GM19452 (cell line): ENCODE measurements around the gene COPB1.

Experiments
- ATAC-seq: cut with Tn5 transposase; IDR thresholded peaks from one replicate; pipeline ENCODE4 v1.9.1; 2021; ENCODE audit not compliant: unreplicated experiment

Gene COPB1

DNA sequence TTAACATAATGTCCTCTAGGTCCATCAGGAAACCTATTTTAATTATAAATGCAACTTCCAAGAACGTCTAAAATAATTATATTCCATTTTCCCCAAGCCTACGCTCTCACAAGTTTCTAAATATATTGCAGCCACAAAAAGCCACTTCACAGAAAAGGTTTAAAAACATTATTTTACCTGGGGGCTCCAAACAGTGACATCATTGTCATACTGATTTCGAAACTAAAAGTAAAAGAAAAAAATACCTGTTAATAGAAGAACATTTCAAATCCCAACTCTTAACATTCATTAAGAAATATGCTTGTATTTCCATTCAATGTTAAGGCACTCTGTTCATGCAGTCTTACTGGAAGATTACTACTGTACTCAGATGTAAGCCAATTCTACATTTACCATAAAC lies 19.2 kb upstream of the COPB1 start:
- no peak for ATAC-seq

DNA sequence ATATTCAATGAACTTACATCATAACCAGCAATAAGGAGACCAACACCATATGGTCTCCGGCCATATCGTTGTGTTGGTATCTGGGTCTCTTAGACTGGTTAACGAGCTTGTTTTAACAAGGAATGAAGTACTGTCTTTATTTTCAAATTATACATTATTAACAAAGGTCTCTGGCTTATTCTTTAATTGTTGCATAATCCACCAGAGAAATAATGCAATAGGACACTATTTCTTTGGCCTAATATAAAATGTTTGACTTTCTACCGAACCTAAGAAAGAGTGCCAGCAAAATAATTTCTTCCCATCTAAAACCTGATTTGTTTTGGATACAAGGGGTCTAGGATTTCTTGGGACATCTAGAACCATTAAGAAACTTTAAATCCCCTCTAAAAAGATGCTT lies 14.2 kb upstream of the COPB1 start:
- no peak for ATAC-seq

GRCh38 chr11:14506532-14506931 lies 6.9 kb upstream of the COPB1 start:
- ATAC-seq, result no peak

DNA sequence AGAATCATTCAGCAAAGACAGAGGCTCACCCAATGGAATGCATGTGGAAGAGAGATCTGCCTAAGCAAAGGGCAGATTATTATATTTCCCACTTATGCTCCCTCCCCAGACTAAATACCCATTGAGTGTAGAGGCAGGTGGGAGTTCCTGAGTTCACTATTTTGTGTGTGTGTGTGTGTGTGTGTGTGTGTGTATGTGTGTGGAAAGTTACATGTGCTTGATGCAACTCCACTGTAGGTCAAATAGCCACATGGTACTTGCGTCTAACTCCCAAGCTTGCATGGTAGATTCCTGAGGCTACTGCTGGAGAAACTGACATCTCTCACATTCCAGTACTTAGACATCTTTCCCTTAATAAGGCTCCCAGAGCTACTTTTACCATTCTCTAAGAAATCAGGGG lies 3.4 kb upstream of the COPB1 start:
- no peak for ATAC-seq

DNA sequence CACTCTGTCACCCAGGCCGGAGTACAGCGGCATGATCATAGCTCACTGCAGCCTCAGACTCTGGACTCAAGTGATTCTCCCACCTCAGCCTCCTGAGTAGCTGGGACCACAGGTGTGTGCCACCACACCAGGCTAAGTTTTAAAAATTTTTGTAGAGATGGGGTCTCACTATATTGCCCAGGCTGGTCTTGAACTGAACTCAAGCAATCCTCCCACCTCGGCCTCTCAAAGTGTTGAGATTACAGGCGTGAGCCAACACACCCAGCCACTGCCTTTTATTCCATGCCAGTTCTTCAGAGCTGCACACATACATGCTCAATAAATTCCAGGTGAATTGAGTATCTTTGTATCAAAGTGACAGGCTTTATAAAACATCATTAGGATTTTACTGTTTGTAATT lies 2.4 kb upstream of the COPB1 start:
- ATAC-seq, result no peak

- ATAC-seq, result peak; percentile 45
Measured at GRCh38 chr11:14500181-14500651, 605 bp upstream of the COPB1 start.

DNA sequence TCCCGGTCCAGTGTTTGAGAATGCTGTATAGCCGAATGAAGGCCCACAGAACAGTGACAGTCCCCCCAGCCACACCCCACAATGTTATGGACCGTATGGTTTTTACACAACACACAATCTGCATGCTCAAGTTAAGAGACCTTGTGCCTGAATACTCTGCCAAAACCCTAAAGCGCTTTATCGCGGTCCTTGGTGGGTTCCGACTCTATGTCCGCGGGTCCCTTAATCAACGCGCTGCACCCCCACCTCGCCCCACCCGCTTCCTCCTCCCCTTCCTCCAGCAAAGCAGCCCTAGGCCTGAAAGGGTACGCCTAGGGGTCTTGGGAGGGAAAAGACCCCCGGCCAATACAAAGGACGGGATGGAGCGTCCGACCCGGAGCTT lies 442 bp downstream of the COPB1 start:
- peak; percentile 3 for ATAC-seq

- ATAC-seq, result no peak
Measured at GRCh38 chr11:14480716-14481115, 18.9 kb downstream of the COPB1 start.

- ATAC-seq, result no peak
Measured at GRCh38 chr11:14471127-14471526, 28.5 kb downstream of the COPB1 start.

DNA sequence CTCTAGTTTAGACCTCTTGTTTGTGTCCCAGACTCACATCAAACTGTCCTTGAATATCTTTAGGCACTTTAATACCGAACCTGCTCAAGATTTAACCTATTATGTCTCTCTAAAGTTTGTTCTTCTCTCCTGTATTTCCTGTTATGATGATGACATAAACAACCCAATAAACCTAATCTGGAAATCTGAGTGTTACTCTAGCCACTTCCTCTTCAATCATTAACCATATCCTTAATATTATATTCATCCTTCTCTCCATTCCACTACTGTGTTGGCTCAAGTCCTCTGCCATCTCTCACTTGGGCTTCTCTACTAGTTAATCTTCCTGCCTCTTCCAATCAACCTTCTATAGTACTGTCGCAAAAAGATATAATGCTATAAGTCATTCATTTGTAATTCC lies 36.0 kb downstream of the COPB1 start:
- no peak for ATAC-seq

GRCh38 chr11:14460147-14460546 lies 39.5 kb downstream of the COPB1 start:
- no peak for ATAC-seq

DNA sequence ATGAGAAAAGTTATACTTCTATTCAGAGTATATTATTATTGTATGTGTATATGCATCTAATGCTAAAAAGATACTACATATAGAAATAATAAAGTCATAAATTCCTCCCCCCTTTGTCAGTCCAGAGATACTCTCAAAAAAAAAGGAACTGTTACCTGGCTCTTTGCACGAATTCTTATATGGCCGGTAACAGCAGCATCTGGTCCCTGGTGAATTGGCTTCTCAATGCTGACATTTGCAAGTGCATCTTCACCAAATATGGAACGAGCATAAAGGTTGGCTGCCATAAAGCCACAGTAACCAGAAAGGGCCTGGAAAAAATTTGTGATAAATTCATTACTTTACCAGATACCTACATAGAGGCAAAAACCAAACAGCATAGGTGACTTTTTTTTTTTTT lies 41.2 kb downstream of the COPB1 start:
- no peak for ATAC-seq

GRCh38 chr11:14455648-14456430 lies 43.8 kb downstream of the COPB1 start:
- ATAC-seq, result no peak

GRCh38 chr11:14454861-14455632 lies 44.6 kb downstream of the COPB1 start:
- ATAC-seq, result no peak

- ATAC-seq, result no peak
Measured at GRCh38 chr11:14451825-14452224, 47.8 kb downstream of the COPB1 start.

DNA sequence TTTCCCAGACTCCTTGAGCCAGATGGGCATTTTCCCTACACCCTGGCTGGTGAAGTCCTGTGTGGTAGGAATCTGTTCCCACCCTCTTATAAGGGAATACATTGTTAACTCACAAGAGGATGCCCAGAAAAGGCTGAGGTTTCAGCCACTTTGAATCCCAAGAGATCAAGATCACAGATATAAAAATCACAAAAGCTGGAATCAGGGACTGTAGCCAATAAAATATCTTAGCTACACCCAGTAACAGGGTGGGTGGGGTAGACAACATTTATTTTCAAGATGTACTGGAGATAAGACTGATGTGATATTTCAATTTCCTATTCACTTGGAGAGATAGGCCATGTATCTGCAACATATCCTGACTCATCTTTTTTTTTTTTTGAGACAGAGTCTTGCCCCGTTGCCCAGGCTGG lies 50.3 kb downstream of the COPB1 start:
- no peak for ATAC-seq

DNA sequence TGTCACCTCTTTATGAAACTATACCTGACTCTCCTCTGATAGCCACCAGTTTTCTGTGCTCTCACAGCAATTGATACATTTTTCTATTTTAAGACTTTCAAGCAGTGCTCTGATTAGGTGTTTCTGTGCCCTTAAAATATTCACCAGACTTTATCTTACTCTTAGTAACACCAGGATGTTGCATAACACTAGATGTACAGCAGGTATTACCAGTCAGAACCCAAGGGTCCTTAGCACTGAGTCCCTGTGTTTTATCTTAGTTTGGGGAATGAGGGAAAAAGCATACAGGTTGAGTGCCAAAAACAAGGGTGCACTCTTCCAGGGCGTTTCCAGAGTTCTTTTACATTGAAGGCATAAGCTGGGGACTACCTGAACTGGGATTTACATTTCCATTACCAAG lies 51.4 kb downstream of the COPB1 start:
- no peak for ATAC-seq

- ATAC-seq, result no peak
Measured at GRCh38 chr11:14446701-14447169, 52.9 kb downstream of the COPB1 start.

DNA sequence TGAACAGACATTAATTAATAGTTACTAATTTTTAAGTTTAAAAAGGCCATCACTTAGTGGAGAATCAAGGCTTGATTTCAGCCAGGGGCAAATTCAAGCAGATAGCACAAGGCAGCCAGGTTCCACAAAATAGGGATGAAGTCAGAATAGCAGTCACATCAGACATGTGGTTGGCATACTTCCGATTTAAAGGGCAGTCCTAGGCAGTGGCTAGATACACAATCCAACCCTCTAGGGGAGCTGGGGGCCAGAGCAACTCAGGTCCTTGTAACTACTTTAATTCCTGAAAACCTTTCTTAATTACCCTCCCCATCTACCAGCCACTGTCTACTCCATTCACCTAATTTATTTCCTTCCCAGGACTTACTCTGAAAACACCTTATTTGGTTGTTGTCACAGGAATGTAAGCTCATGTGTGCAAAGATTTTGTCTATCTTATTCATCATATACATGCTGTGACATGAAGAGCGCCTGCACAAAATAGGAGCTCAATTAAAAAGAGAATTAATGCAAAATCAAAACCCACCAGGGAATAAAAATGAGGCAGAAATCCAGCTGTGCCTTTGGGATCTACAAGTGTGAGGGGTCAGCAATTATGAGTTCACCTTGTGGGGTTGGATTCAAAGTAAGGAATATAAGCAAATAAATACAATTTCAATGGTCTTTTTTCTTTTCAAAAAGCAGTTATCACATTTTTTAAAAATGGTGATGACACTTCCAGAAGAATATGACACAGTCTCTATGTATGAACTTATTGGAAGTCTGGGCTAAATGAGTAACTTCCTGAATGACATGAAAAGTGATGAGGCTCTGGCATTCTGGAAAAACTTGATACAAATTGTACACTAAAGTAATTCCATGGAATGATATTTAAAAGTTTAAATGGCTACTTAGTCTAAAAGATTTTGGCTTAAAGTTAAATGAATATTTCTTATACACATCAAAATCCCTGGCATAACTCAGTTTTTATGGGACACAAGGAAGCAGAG lies 53.8 kb downstream of the COPB1 start:
- no peak for ATAC-seq

GRCh38 chr11:14444441-14445189 lies 55.0 kb downstream of the COPB1 start:
- no peak for ATAC-seq
